IMR-90 (cell line): ENCODE measurements around the gene SBK3. TPM values are rescaled to one million over a fixed set of nuclear protein-coding genes. Genes with fewer than 3 reads are reported as not detected.
"Not testable (repeated sequence)": the region's sequence is repeated elsewhere in the genome, so short reads cannot be mapped to it uniquely, and the experiment has no call there.

Experiments
- ATAC-seq: fragments of 200-7000 bp; cut with Tn5 transposase; 2 replicates; pipeline ENCODE4 v1.9.1; 2020; ENCODE audit warnings: low read depth, mild to moderate bottlenecking, moderate library complexity
- BruUV-seq: library from RNA; stranded (reverse); fragments of 400-500 nt; replicated peaks from 2 replicates; lab custom pipeline; 2021; lab: Mats Ljungman, UMichigan
- CTCF ChIA-PET: fragments of 300-600 bp; formaldehyde crosslinking; extraction: SDS; loops from one replicate; lab custom pipeline; 2021; ENCODE audit warnings: antibody characterized with exemption; lab: Yijun Ruan, JAX
- POLR2A ChIA-PET: fragments of 300-600 bp; sonication (Branson Sonifier 250); formaldehyde crosslinking; loops from one replicate; lab custom pipeline; 2022; ENCODE audit warnings: antibody characterized with exemption; ENCODE audit not compliant: unreplicated experiment; lab: Charles Lee
- DNase-seq: peaks from one replicate; pipeline ENCODE4 v3.0.0; 2013
- H2AFZ ChIP-seq: replicated peaks from 2 replicates; pipeline ENCODE3; 2013; ENCODE audit warnings: low read length, mild to moderate bottlenecking; ENCODE audit not compliant: poor library complexity
- H2AK5ac ChIP-seq: 2 replicates; pipeline ENCODE4 v1.6.1; 2013; ENCODE audit warnings: low read depth, low read length, inconsistent platforms
- H2AK9ac ChIP-seq: replicated peaks from 2 replicates; pipeline ENCODE3; 2013; ENCODE audit warnings: mild to moderate bottlenecking, low read depth, low read length, moderate library complexity; ENCODE audit not compliant: poor library complexity
- H2BK120ac ChIP-seq: 2 replicates; pipeline ENCODE4 v1.6.1; 2013; ENCODE audit warnings: low read depth, low read length, inconsistent platforms
- H2BK15ac ChIP-seq: 3 replicates; pipeline ENCODE4 v1.6.1; 2013; ENCODE audit warnings: low read depth, low read length, inconsistent platforms
- H2BK20ac ChIP-seq: 2 replicates; pipeline ENCODE4 v1.6.1; 2013; ENCODE audit warnings: low read depth, mild to moderate bottlenecking, inconsistent platforms, low read length, moderate library complexity
- H2BK5ac ChIP-seq: 2 replicates; pipeline ENCODE4 v1.6.1; 2013; ENCODE audit warnings: mild to moderate bottlenecking, low read depth, low read length, inconsistent platforms; ENCODE audit not compliant: poor library complexity, severe bottlenecking
- H3K14ac ChIP-seq: replicated peaks from 2 replicates; pipeline ENCODE4 v1.6.1; 2013; ENCODE audit warnings: low read depth, low read length, inconsistent platforms
- H3K18ac ChIP-seq: 2 replicates; pipeline ENCODE4 v1.6.1; 2013; ENCODE audit warnings: low read depth, low read length, control low read depth
- H3K23ac ChIP-seq: 2 replicates; pipeline ENCODE4 v1.6.1; 2013; ENCODE audit warnings: low read depth, low read length, inconsistent platforms
- H3K27ac ChIP-seq: 2 replicates; pipeline ENCODE4 v1.5.1; 2013; ENCODE audit warnings: mild to moderate bottlenecking, control low read depth, low read length; ENCODE audit not compliant: insufficient read depth
- H3K27me3 ChIP-seq: 2 replicates; pipeline ENCODE4 v1.6.1; 2013; ENCODE audit warnings: low read length; ENCODE audit not compliant: control insufficient read depth, insufficient read depth
- H3K36me3 ChIP-seq: 2 replicates; pipeline ENCODE4 v1.6.1; 2013; ENCODE audit warnings: low read length, mixed read lengths; ENCODE audit not compliant: control insufficient read depth, insufficient read depth
- H3K4ac ChIP-seq: 2 replicates; pipeline ENCODE4 v1.6.1; 2013; ENCODE audit warnings: low read depth, low read length, inconsistent platforms
- H3K4me1 ChIP-seq: 2 replicates; pipeline ENCODE4 v1.6.1; 2013; ENCODE audit warnings: low read length, mixed read lengths; ENCODE audit not compliant: control insufficient read depth, insufficient read depth
- H3K4me2 ChIP-seq: 2 replicates; pipeline ENCODE4 v1.6.1; 2013; ENCODE audit warnings: low read depth, mild to moderate bottlenecking, control low read depth, low read length, moderate library complexity
- H3K4me3 ChIP-seq: 2 replicates; pipeline ENCODE4 v1.5.1; 2013; ENCODE audit warnings: low read depth, mild to moderate bottlenecking, control low read depth, low read length, moderate library complexity; ENCODE audit not compliant: insufficient read depth
- H3K56ac ChIP-seq: 2 replicates; pipeline ENCODE4 v1.6.1; 2013; ENCODE audit warnings: low read length, inconsistent platforms; ENCODE audit not compliant: insufficient read depth; ENCODE audit errors: extremely low read depth
- H3K79me1 ChIP-seq, 2 experiments: 2 replicates each; pipeline ENCODE4 v1.6.1; 2013; ENCODE audit warnings: low read length in 2 of 2, inconsistent platforms in 1 of 2, low read depth in 1 of 2
- H3K9ac ChIP-seq: 2 replicates; pipeline ENCODE4 v1.6.1; 2013; ENCODE audit warnings: low read depth, low read length, control low read depth
- H3K9me1 ChIP-seq: 2 replicates; pipeline ENCODE4 v1.6.1; 2013; ENCODE audit warnings: low read length, inconsistent platforms; ENCODE audit not compliant: insufficient read depth
- H3K9me3 ChIP-seq: 2 replicates; pipeline ENCODE4 v1.6.1; 2013; ENCODE audit warnings: low read length; ENCODE audit not compliant: control insufficient read depth, insufficient read depth
- H4K20me1 ChIP-seq: 2 replicates; pipeline ENCODE4 v1.6.1; 2013; ENCODE audit warnings: low read length, inconsistent platforms; ENCODE audit not compliant: insufficient read depth
- H4K5ac ChIP-seq: 2 replicates; pipeline ENCODE4 v1.6.1; 2013; ENCODE audit warnings: mild to moderate bottlenecking, low read depth, low read length, control low read depth
- H4K8ac ChIP-seq, 2 experiments: 2 replicates each; pipeline ENCODE4 v1.6.1; 2013; ENCODE audit warnings: low read depth in 2 of 2, low read length in 2 of 2, control low read depth in 1 of 2, inconsistent platforms in 1 of 2
- H4K91ac ChIP-seq: 2 replicates; pipeline ENCODE4 v1.6.1; 2013; ENCODE audit warnings: low read depth, low read length, inconsistent platforms; ENCODE audit not compliant: insufficient read depth
- CHD1 ChIP-seq: IDR thresholded peaks from 2 replicates; pipeline ENCODE4 v1.6.1; 2012; ENCODE audit warnings: low read depth, low read length, improper control_type of control experiment
- MAFK ChIP-seq: IDR thresholded peaks from 2 replicates; pipeline ENCODE4 v1.6.1; 2012; ENCODE audit warnings: low read depth, low read length, improper control_type of control experiment
- NFE2L2 ChIP-seq: fragments of 150-350 bp; IDR thresholded peaks from 2 replicates; pipeline ENCODE4 v1.6.1; 2016; ENCODE audit warnings: low read depth, mild to moderate bottlenecking, low read length
- RCOR1 ChIP-seq: IDR thresholded peaks from 2 replicates; pipeline ENCODE4 v1.6.1; 2012; ENCODE audit warnings: mild to moderate bottlenecking, low read length, improper control_type of control experiment; ENCODE audit not compliant: insufficient replicate concordance
- WGBS, 2 experiments: methylation state at CpG; one replicate each; pipeline versions ENCODE4 v1.1.5 to v1.1.7; 2013; ENCODE audit warnings: missing lambda C conversion rate in 2 of 2; ENCODE audit not compliant: insufficient read length in 1 of 2; ENCODE audit errors: extremely low coverage in 2 of 2; 5-methylcytosine and 5-hydroxymethylcytosine counted together
- dilution Hi-C: fragments of 300-500 bp; cut with HindIII; formaldehyde crosslinking; loops from one replicate; pipeline ENCODE4 v1.14.3; 2018; ENCODE audit warnings: low sequenced_read_pairs; ENCODE audit not compliant: unreplicated experiment
- in situ Hi-C: fragments of 300-500 bp; cut with MboI; formaldehyde crosslinking; loops from 3 replicates; pipeline ENCODE4 v1.14.3; 2019; ENCODE audit warnings: low sequenced_read_pairs, inconsistent platforms, mixed read lengths
- intact Hi-C: fragments of 100-400 bp; cut with micrococcal nuclease; formaldehyde crosslinking; loops from 2 replicates; pipeline ENCODE4 v1.10.0; 2022
- polyA plus RNA-seq, 3 experiments: library from polyadenylated mRNA; depleted of rRNA; stranded (reverse); fragments of >200 nt; gene quantifications; 2 replicates each; pipeline ENCODE4 v1.2.3, GENCODE V29; 2012; ENCODE audit warnings: low replicate concordance in 1 of 3
- total RNA-seq: library from RNA; depleted of rRNA; stranded (reverse); fragments of >200 nt; gene quantifications from 2 replicates; pipeline ENCODE4 v1.2.3, GENCODE V29; 2012
- TF ChIP-seq, protein P1 (sequence below): fragments of 150-350 bp; IDR thresholded peaks from 2 replicates; pipeline ENCODE4 v1.6.1; 2016; ENCODE audit warnings: low read depth, mild to moderate bottlenecking, low read length, moderate library complexity, borderline replicate concordance

SBK3 gene
- total and polyA plus RNA-seq, 2 of the 4 experiments (the other 2 are of a cell fraction) = 0.05 to 0.18 TPM

DNA sequence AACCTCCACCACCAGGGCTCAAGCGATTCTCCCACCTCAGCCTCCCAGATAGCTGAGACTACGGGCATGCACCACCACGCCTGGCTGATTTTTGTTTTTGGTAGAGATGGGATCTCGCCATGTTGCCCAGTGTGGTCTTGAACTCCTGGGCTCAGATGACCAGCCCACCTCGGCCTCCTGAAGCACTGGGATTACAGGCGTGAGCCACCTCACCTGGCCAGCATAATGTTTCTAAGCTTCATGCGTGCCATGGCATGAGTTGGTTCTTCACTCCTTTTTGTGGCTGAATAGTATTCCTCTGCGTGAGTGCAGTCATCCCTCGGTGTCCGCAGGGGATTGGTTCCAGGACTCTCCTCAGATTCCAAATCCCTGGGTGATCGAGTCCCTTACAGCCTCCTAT, 39.5 kb upstream of the SBK3 start:
- no peak for ATAC-seq
- no peak overlapping the region for H2AK5ac ChIP-seq
- no peak overlapping the region for H3K27ac ChIP-seq
- no peak overlapping the region for H3K18ac ChIP-seq
- H3K4me2 ChIP-seq = no peak overlapping the region
- in situ Hi-C loops (no loop called here), intact Hi-C loops (no loop called here), dilution Hi-C loops (no loop called here)
- no peak overlapping the region for H3K4me3 ChIP-seq
- peaks cover 3 to 13% of the 10 kb centered on the region in 2 experiments; a peak in 3 of 4 replicates for H3K79me1 ChIP-seq
- H4K5ac ChIP-seq = no peak overlapping the region; the same call in 1 of the 2 replicates
- no peak for DNase-seq
- H3K9me3 ChIP-seq = no peaks in the 10 kb centered on the region
- peaks cover 10% of the 10 kb centered on the region for H3K9me1 ChIP-seq
- CTCF ChIA-PET = interaction anchor here (1.4 kb wide), 1 partner anchor 118 kb away, joined by 3 read pairs; no protein-coding TSS in a partner anchor
- no peaks in the 10 kb centered on the region for H3K27me3 ChIP-seq
- TF ChIP-seq RCOR1 (no peak), CHD1 (no peak), MAFK (no peak), NFE2L2 (no peak)
- TF ChIP-seq, protein P1, sequence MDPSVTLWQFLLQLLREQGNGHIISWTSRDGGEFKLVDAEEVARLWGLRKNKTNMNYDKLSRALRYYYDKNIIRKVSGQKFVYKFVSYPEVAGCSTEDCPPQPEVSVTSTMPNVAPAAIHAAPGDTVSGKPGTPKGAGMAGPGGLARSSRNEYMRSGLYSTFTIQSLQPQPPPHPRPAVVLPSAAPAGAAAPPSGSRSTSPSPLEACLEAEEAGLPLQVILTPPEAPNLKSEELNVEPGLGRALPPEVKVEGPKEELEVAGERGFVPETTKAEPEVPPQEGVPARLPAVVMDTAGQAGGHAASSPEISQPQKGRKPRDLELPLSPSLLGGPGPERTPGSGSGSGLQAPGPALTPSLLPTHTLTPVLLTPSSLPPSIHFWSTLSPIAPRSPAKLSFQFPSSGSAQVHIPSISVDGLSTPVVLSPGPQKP = no peak
- BruUV-seq = no TSS peak
- no peak overlapping the region for H2BK120ac ChIP-seq
- H2BK20ac ChIP-seq = no peak overlapping the region
- H2BK15ac ChIP-seq = no peak overlapping the region
- H4K91ac ChIP-seq = no peak overlapping the region
- H3K14ac ChIP-seq = no peak overlapping the region
- H2AFZ ChIP-seq = no peak overlapping the region
- peaks cover 14% of the 10 kb centered on the region for H3K4me1 ChIP-seq
- POLR2A ChIA-PET = no interaction called here
- no peak overlapping the region for H3K23ac ChIP-seq
- no peak overlapping the region for H3K56ac ChIP-seq
- peak overlapping the region in 1 of 2 experiments; percentile 5; a peak in 1 of 4 replicates for H4K8ac ChIP-seq
- WGBS, 2 experiments = 94% methylated on average over 3 of the region's 11 CpGs; no CpG with 5 or more reads in 1 of the 2 experiments
- H3K4ac ChIP-seq = peak overlapping the region; percentile 2; the same call in 1 of the 2 replicates
- H4K20me1 ChIP-seq = no peaks in the 10 kb centered on the region
- no peaks in the 10 kb centered on the region for H3K36me3 ChIP-seq
- no peak overlapping the region for H2BK5ac ChIP-seq
- no peak overlapping the region for H2AK9ac ChIP-seq
- H3K9ac ChIP-seq = no peak overlapping the region

DNA sequence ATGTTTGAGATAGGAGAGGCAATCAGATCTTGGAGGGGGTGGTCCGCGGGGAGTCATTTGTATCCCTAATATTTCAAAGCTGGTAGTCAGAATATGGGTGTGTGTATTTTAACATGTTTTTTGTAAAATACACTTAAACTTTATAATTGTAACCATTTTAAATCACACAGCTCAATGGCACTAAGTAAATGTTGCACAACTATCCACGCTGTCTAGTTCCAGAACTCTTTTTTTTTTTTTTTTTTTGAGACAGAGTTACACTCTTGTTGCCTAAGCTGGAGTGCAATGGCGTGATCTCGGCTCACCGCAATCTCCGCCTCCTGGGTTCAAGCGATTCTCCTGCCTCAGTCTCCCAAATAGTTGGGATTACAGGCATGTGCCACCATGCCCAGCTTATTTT, 38.6 kb upstream of the SBK3 start:
- H3K4ac ChIP-seq, H3K23ac ChIP-seq, H2BK5ac ChIP-seq, H2AK5ac ChIP-seq, H3K56ac ChIP-seq, H2BK15ac ChIP-seq, in situ Hi-C loops, H4K5ac ChIP-seq, DNase-seq, H4K8ac ChIP-seq, CTCF ChIA-PET, H3K18ac ChIP-seq, H2BK120ac ChIP-seq, H2BK20ac ChIP-seq, H3K9ac ChIP-seq, H3K27me3 ChIP-seq, H2AFZ ChIP-seq, H2AK9ac ChIP-seq, H3K27ac ChIP-seq, ATAC-seq, H3K4me2 ChIP-seq, H3K4me3 ChIP-seq, dilution Hi-C loops, BruUV-seq, H3K14ac ChIP-seq, H3K9me3 ChIP-seq, intact Hi-C loops, H4K91ac ChIP-seq, H3K36me3 ChIP-seq, H4K20me1 ChIP-seq: not testable (repeated sequence)
- H3K4me1 ChIP-seq = peaks cover 14% of the 10 kb centered on the region
- peaks cover 10% of the 10 kb centered on the region for H3K9me1 ChIP-seq
- no CpG with 5 or more reads among the region's 8 CpGs for WGBS, 2 experiments
- peaks cover 4 to 17% of the 10 kb centered on the region in 2 experiments; a peak in 3 of 4 replicates for H3K79me1 ChIP-seq
- POLR2A ChIA-PET = interaction anchor here (0.6 kb wide), 1 partner anchor 58 kb away, joined by 5 read pairs; no protein-coding TSS in a partner anchor
